ENCODE data around the gene SH3BGR. TPM values are rescaled to one million over a fixed set of nuclear protein-coding genes. Genes with fewer than 3 reads are reported as not detected.
A peak's percentile ranks its signal among the peaks of the same experiment; 100 is the strongest.

SH3BGR gene
- total RNA-seq, 6 donors from 2014 or later, result 3.9 to 25.1 (median 4.4) TPM; not detected in 2

DNA sequence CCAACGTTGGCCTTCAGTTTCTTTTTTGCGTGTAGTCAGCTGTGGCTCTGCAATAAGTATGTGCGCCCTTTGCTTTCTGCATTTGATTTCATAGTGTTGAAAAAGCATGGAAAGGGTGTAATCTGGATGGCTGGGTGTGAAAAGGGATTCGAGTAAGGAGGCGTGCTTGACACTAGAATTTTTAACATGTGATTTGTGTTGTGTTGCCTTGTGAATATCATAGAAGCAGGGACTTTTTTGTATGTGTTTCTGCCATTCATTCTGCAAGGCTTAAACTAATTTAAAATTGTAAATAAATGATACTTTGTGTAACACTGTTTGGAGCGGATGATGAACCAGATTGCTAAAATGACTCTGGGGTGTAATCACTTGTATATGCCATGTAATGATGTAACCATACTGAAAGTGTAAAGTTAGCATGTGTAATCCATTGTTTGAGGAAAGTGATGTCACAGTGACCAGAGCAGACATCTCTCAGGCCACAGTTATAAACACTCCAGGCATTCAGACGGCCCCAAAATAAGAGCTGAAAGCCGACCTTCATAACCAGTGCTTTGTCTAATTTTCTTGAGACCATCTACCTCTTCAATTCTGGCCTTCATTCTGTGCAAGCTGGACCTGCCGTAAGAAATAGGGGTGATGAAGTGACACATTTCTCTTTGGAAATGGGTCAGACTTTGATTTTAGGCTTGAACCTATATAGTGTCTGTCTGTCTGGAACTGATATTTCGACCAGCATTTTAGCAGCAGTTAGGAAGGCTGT is 618 bp downstream of the SH3BGR start:
- Histone ChIP-seq H3K27ac (peak overlapping the region in 1 of 4 donors; percentile 44), H3K4me3 (peak overlapping the region in 3 of 4 donors; percentile 9 to 43 (median 35)), H3K27me3 (no peaks in the 10 kb centered on the region), H3K9me3 (no peaks in the 10 kb centered on the region), H3K4me1 (no peaks in the 10 kb centered on the region), H3K36me3 (no peaks in the 10 kb centered on the region)
- no peak for DNase-seq
- TF ChIP-seq EP300 (IDR thresholded peaks at IDR 0.05), result no peak
- no peak for TF ChIP-seq POLR2A (IDR thresholded peaks at IDR 0.05)
- TF ChIP-seq, protein P1, sequence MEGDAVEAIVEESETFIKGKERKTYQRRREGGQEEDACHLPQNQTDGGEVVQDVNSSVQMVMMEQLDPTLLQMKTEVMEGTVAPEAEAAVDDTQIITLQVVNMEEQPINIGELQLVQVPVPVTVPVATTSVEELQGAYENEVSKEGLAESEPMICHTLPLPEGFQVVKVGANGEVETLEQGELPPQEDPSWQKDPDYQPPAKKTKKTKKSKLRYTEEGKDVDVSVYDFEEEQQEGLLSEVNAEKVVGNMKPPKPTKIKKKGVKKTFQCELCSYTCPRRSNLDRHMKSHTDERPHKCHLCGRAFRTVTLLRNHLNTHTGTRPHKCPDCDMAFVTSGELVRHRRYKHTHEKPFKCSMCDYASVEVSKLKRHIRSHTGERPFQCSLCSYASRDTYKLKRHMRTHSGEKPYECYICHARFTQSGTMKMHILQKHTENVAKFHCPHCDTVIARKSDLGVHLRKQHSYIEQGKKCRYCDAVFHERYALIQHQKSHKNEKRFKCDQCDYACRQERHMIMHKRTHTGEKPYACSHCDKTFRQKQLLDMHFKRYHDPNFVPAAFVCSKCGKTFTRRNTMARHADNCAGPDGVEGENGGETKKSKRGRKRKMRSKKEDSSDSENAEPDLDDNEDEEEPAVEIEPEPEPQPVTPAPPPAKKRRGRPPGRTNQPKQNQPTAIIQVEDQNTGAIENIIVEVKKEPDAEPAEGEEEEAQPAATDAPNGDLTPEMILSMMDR (IDR thresholded peaks at IDR 0.05), result no peak
- TF ChIP-seq POLR2AphosphoS5 (IDR thresholded peaks at IDR 0.05), result no peak
- WGBS, 2 donors, result 63 to 68% methylated on average over 10 of the region's 10 CpGs
- ATAC-seq (ENCODE audit: low FRiP score in 2 of 2), result peak in 1 of 2 donors; percentile 54

DNA sequence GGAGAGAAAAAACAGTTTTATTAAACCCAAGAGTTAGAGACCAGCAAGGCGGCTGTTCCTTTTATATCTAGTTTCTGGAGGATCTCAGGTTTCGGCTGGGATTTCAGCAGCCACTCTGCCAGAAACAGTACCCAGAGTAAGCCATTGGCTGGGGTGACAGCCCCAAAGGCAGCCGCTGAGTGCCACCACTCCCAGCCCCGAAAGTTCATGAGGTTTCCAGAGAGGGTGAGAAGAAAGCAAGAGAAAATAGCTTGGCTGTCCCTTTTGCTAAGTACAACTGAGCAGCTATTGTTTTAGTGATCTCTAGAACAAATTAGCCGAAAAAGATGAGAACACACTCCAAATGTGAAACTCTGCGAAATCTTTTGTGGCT is 1.2 kb downstream of the SH3BGR start:
- H3K4me3 ChIP-seq, result no peak overlapping the region

DNA sequence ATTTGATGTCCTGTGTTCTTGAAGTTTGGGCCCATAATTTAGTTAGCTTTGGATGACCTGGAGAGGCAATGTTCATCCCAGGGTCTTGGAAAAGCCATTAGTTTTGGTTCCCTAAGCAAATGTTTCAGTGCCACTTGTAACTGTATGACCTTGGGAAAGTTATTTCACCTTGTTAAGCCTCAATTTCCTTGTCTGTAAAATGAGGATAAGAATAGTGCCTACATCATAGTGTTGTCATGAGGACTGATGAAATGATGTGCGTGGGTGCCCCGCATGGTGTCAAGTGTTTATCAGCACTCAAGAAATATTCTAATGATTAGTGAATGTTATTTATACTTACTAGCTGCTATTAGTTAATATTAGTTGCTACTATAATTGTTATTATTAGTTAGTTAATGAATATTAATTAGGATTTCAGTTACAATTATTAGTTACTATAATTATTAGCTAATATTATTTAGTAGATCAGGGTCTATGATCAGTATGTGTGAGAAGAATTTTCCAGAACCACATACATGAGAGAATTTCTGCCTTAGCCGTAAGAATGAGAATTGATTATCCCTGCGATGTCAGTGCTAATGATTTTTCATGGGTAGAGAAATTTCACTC is 1.9 kb downstream of the SH3BGR start:
- Histone ChIP-seq H3K36me3 (no peaks in the 10 kb centered on the region), H3K9me3 (no peaks in the 10 kb centered on the region), H3K4me1 (no peaks in the 10 kb centered on the region), H3K4me3 (no peak overlapping the region), H3K27me3 (no peaks in the 10 kb centered on the region), H3K27ac (no peak overlapping the region)
- no peak for TF ChIP-seq POLR2A (IDR thresholded peaks at IDR 0.05)
- TF ChIP-seq, protein P1 (IDR thresholded peaks at IDR 0.05), result no peak
- TF ChIP-seq EP300 (IDR thresholded peaks at IDR 0.05), result no peak
- no peak for TF ChIP-seq POLR2AphosphoS5 (IDR thresholded peaks at IDR 0.05)
- DNase-seq, result no peak
- 92 to 96% methylated on average over 4 of the region's 4 CpGs for WGBS, 2 donors
- ATAC-seq (ENCODE audit: low FRiP score in 2 of 2), result no peak

More for the DNA sequence above, 1.2 kb downstream of the SH3BGR start:
- ATAC-seq (ENCODE audit: low FRiP score in 2 of 2), result no peak
- H3K27ac ChIP-seq, result no peak overlapping the region
- DNase-seq, result no peak
- no peaks in the 10 kb centered on the region for H3K9me3 ChIP-seq
- no peaks in the 10 kb centered on the region for H3K27me3 ChIP-seq
- WGBS, 2 donors, result 86 to 89% methylated on average over 6 of the region's 6 CpGs
- no peak for TF ChIP-seq POLR2A (IDR thresholded peaks at IDR 0.05)
- TF ChIP-seq, protein P1 (IDR thresholded peaks at IDR 0.05), result no peak
- no peak for TF ChIP-seq EP300 (IDR thresholded peaks at IDR 0.05)
- TF ChIP-seq POLR2AphosphoS5 (IDR thresholded peaks at IDR 0.05), result no peak
- no peaks in the 10 kb centered on the region for H3K36me3 ChIP-seq
- H3K4me1 ChIP-seq, result no peaks in the 10 kb centered on the region

DNA sequence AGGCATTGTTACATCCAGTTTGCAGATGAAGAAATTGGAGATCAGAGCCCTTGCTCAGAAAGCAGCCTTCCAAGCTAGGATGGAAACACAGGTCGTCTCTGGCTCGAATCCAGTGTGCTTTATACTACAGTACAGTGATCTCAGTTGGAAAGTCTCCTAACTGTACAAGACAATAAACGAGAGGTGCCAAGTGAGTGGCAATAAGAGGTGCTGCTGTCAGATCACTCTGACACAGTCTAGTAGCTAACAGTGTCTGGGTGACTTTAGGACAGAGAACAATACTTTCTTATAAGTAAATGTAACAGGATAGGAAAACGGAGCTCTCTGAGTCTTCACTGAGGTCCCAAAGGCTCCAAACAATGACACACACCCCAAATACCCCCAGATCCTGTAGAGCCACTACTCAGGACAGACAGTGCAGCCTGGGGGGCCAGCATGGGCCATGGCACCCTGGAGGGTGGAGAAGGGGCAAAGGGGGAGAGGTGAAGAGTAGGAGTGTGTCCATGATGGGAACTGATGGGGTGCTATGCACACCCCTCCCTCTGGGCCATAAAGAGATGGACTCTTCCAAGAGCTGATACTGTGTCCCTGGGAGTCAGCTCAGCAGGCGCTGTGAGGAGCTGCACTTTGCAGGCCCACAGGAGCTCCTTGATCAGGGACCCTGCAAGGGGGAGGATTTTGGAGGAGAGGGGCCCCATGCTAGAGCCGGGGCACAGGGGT is 3.3 kb downstream of the SH3BGR start:
- ATAC-seq (ENCODE audit: low FRiP score in 2 of 2), result peak in 1 of 2 donors; percentile 52
- no peak for TF ChIP-seq POLR2A (IDR thresholded peaks at IDR 0.05)
- TF ChIP-seq, protein P1 (IDR thresholded peaks at IDR 0.05), result no peak
- TF ChIP-seq POLR2AphosphoS5 (IDR thresholded peaks at IDR 0.05), result no peak
- no peak for TF ChIP-seq EP300 (IDR thresholded peaks at IDR 0.05)
- H3K9me3 ChIP-seq, result no peaks in the 10 kb centered on the region
- DNase-seq, result peak in 1 of 2 donors; percentile 29
- H3K36me3 ChIP-seq, result no peaks in the 10 kb centered on the region
- H3K4me1 ChIP-seq, result no peaks in the 10 kb centered on the region
- no peak overlapping the region for H3K27ac ChIP-seq
- 70% methylated on average over 4 to 6 of the region's 6 CpGs for WGBS, 2 donors
- H3K27me3 ChIP-seq, result no peaks in the 10 kb centered on the region
- H3K4me3 ChIP-seq, result no peak overlapping the region

Data from upper lobe of left lung (tissue), 6 donors.